A549 (cell line): ENCODE measurements around the gene MEG3.

ENCODE experiments used
- PHF8 ChIP-seq: fragments of 200-600 bp; sonication (generic); IDR thresholded peaks from 2 replicates; pipeline ENCODE4 v1.6.1; 2016; ENCODE audit warnings: low read depth, mild to moderate bottlenecking, antibody characterized with exemption, moderate library complexity, borderline replicate concordance
- POLR2A ChIP-seq: IDR thresholded peaks from 2 replicates; pipeline ENCODE4 v1.6.1; 2012; ENCODE audit warnings: mild to moderate bottlenecking, low read length
- TF ChIP-seq, protein P1 (sequence below): IDR thresholded peaks from 2 replicates; pipeline ENCODE4 v1.6.1; 2012
- TF ChIP-seq, protein P2 (sequence below): fragments of >200 bp; sonication (Bioruptor Twin); formaldehyde crosslinking; IDR thresholded peaks from 3 replicates; pipeline ENCODE4 v1.5.1; 2016

DNA sequence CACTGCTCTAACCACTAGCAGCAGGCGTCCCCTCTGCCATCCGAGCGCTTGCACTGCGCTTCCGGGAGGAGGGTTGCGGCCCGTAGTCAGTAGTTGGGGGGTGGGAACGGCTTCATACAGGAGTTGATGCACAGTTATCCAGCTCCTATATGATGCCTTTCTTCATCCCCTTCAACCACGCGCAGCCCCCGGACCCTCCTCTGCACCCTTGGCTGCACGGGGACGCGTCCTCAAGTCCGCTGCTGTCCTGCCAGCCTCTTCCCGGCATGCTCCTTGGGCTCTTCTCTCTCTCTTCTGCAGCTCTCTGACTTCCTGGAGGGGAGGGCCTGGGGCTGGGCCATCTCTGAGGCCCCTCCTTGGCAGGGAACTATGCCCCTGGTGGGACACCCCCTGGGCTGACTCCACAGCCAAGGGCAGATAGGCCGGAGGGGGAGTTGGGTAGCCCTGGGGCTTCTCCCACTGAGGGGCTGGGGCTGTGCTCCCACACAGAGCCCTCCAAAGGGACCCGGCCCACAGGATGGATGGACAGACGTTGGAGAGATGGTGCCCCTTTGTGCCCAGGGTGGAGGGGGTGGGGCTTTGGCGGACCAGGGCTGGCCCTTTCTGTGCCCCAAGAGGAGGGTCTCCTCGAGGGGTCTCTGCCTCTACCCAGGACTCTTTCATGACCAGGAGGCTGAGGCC, 48.6 kb downstream of the MEG3 start:
- TF ChIP-seq, protein P1, sequence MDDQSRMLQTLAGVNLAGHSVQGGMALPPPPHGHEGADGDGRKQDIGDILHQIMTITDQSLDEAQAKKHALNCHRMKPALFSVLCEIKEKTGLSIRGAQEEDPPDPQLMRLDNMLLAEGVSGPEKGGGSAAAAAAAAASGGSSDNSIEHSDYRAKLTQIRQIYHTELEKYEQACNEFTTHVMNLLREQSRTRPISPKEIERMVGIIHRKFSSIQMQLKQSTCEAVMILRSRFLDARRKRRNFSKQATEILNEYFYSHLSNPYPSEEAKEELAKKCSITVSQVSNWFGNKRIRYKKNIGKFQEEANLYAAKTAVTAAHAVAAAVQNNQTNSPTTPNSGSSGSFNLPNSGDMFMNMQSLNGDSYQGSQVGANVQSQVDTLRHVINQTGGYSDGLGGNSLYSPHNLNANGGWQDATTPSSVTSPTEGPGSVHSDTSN: no peak
- TF ChIP-seq POLR2A (no peak), PHF8 (no peak)
- TF ChIP-seq, protein P2, sequence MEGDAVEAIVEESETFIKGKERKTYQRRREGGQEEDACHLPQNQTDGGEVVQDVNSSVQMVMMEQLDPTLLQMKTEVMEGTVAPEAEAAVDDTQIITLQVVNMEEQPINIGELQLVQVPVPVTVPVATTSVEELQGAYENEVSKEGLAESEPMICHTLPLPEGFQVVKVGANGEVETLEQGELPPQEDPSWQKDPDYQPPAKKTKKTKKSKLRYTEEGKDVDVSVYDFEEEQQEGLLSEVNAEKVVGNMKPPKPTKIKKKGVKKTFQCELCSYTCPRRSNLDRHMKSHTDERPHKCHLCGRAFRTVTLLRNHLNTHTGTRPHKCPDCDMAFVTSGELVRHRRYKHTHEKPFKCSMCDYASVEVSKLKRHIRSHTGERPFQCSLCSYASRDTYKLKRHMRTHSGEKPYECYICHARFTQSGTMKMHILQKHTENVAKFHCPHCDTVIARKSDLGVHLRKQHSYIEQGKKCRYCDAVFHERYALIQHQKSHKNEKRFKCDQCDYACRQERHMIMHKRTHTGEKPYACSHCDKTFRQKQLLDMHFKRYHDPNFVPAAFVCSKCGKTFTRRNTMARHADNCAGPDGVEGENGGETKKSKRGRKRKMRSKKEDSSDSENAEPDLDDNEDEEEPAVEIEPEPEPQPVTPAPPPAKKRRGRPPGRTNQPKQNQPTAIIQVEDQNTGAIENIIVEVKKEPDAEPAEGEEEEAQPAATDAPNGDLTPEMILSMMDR: no peak
